WTC11 (cell line): ENCODE data around the gene DMD. TPM values are rescaled to one million over a fixed set of nuclear protein-coding genes. Genes with fewer than 3 reads are reported as not detected.

Experiments used
- ATAC-seq: fragments of 200-7000 bp; cut with Tn5 transposase; 2 replicates; pipeline ENCODE4 v1.10.0; 2021; ENCODE audit warnings: mild to moderate bottlenecking, moderate library complexity
- CTCF ChIA-PET: fragments of 300-600 bp; sonication (Branson Sonifier 250); formaldehyde crosslinking; loops from one replicate; lab custom pipeline; 2021; ENCODE audit warnings: antibody characterized with exemption; lab: Charles Lee
- POLR2A ChIA-PET: fragments of 350-600 bp; sonication (Branson Sonifier 250); formaldehyde crosslinking; loops from one replicate; lab custom pipeline; 2021; ENCODE audit warnings: antibody characterized with exemption; lab: Charles Lee
- DNase-seq: peaks from one replicate; pipeline ENCODE4 v3.0.0; 2021; ENCODE audit warnings: low spot score
- H3K27ac Mint-ChIP-seq: 2 replicates; pipeline ENCODE4 v1.8.0; 2021; ENCODE audit warnings: mixed read lengths
- H3K27me3 Mint-ChIP-seq: 2 replicates; pipeline ENCODE4 v1.8.0; 2021; ENCODE audit warnings: low read depth, mild to moderate bottlenecking, moderate library complexity, mixed read lengths
- H3K36me3 Mint-ChIP-seq: 2 replicates; pipeline ENCODE4 v1.8.0; 2021; ENCODE audit warnings: mixed read lengths
- H3K4me1 Mint-ChIP-seq: 2 replicates; pipeline ENCODE4 v1.8.0; 2022; ENCODE audit warnings: mixed read lengths
- H3K4me3 Mint-ChIP-seq: 2 replicates; pipeline ENCODE4 v1.8.0; 2021; ENCODE audit warnings: mild to moderate bottlenecking, moderate library complexity, mixed read lengths
- H3K9me3 Mint-ChIP-seq: 2 replicates; pipeline ENCODE4 v1.8.0; 2021; ENCODE audit warnings: mixed read lengths
- ESRRA ChIP-seq: sonication (generic); formaldehyde crosslinking; IDR thresholded peaks from 2 replicates; pipeline ENCODE4 v1.8.1; 2022; ENCODE audit warnings: mild to moderate bottlenecking, missing genetic modification reagents, borderline replicate concordance
- FOXJ3 ChIP-seq: sonication (generic); formaldehyde crosslinking; IDR thresholded peaks from 2 replicates; pipeline ENCODE4 v1.9.0; 2021; ENCODE audit warnings: missing genetic modification reagents, mild to moderate bottlenecking, borderline replicate concordance
- FOXP1 ChIP-seq: sonication (generic); formaldehyde crosslinking; IDR thresholded peaks from 2 replicates; pipeline ENCODE4 v1.8.0; 2022; ENCODE audit warnings: missing genetic modification reagents, mild to moderate bottlenecking, moderate library complexity, borderline replicate concordance
- GABPB1 ChIP-seq: sonication (generic); formaldehyde crosslinking; IDR thresholded peaks from 2 replicates; pipeline ENCODE4 v1.8.1; 2023; ENCODE audit warnings: mild to moderate bottlenecking, missing genetic modification reagents
- NFYB ChIP-seq: sonication (generic); formaldehyde crosslinking; conservative IDR thresholded peaks from 2 replicates; pipeline ENCODE4 v1.8.0; 2022; ENCODE audit warnings: low read depth, missing genetic modification reagents
- TCF7 ChIP-seq: sonication (generic); formaldehyde crosslinking; IDR thresholded peaks from 2 replicates; pipeline ENCODE4 v1.8.0; 2022; ENCODE audit warnings: mild to moderate bottlenecking, low read depth, missing genetic modification reagents, moderate library complexity
- ZBTB21 ChIP-seq: sonication (generic); formaldehyde crosslinking; IDR thresholded peaks from 2 replicates; pipeline ENCODE4 v1.8.1; 2023; ENCODE audit warnings: mild to moderate bottlenecking, missing genetic modification reagents, borderline replicate concordance
- ZNF121 ChIP-seq: sonication (generic); formaldehyde crosslinking; IDR thresholded peaks from 2 replicates; pipeline ENCODE4 v1.8.0; 2023; ENCODE audit warnings: missing genetic modification reagents
- ZNF219 ChIP-seq: sonication (generic); formaldehyde crosslinking; IDR thresholded peaks from 2 replicates; pipeline ENCODE4 v1.8.0; 2023; ENCODE audit warnings: missing genetic modification reagents, mild to moderate bottlenecking, borderline replicate concordance
- ZNF423 ChIP-seq: fragments of 250-450 bp; sonication (Bioruptor Pico); IDR thresholded peaks from 2 replicates; pipeline ENCODE4 v2.1.2; 2022; ENCODE audit warnings: mild to moderate bottlenecking, moderate library complexity
- total RNA-seq: library from RNA; stranded (reverse); gene quantifications from 3 replicates; pipeline ENCODE4 v1.2.3, GENCODE V29; 2021
- TF ChIP-seq, protein P1 (sequence below): fragments of 250-450 bp; sonication (Bioruptor Pico); IDR thresholded peaks from 2 replicates; pipeline ENCODE4 v1.9.0; 2021; ENCODE audit warnings: mild to moderate bottlenecking
- TF ChIP-seq, protein P2 (sequence below): sonication (generic); formaldehyde crosslinking; IDR thresholded peaks from 2 replicates; pipeline ENCODE4 v1.8.1; 2022; ENCODE audit warnings: mild to moderate bottlenecking, missing genetic modification reagents, moderate library complexity, borderline replicate concordance
- TF ChIP-seq, protein P3 (sequence below): sonication (generic); formaldehyde crosslinking; conservative IDR thresholded peaks from 2 replicates; pipeline ENCODE4 v1.8.1; 2023; ENCODE audit warnings: mild to moderate bottlenecking, low read depth, missing genetic modification reagents, moderate library complexity
- TF ChIP-seq, protein P4 (sequence below): fragments of 250-450 bp; sonication (Bioruptor Pico); IDR thresholded peaks from 2 replicates; pipeline ENCODE4 v1.9.0; 2021; ENCODE audit warnings: mild to moderate bottlenecking
- TF ChIP-seq, protein P5 (sequence below): fragments of 250-450 bp; sonication (Bioruptor Pico); IDR thresholded peaks from 2 replicates; pipeline ENCODE4 v1.9.0; 2021; ENCODE audit warnings: moderate library complexity, mild to moderate bottlenecking, inconsistent platforms, borderline replicate concordance
- TF ChIP-seq, protein P6 (sequence below): sonication (generic); formaldehyde crosslinking; IDR thresholded peaks from 2 replicates; pipeline ENCODE4 v1.8.0; 2022; ENCODE audit warnings: mild to moderate bottlenecking, missing genetic modification reagents
- TF ChIP-seq, protein P7 (sequence below): sonication (generic); formaldehyde crosslinking; IDR thresholded peaks from 2 replicates; pipeline ENCODE4 v1.8.1; 2022; ENCODE audit warnings: low read depth, missing genetic modification reagents, borderline replicate concordance
- TF ChIP-seq, protein P8 (sequence below): sonication (generic); formaldehyde crosslinking; IDR thresholded peaks from 2 replicates; pipeline ENCODE4 v1.8.0; 2023; ENCODE audit warnings: mild to moderate bottlenecking, missing genetic modification reagents

Gene DMD
- total RNA-seq, 1 experiment from 2014 or later: 9.1 TPM

DNA sequence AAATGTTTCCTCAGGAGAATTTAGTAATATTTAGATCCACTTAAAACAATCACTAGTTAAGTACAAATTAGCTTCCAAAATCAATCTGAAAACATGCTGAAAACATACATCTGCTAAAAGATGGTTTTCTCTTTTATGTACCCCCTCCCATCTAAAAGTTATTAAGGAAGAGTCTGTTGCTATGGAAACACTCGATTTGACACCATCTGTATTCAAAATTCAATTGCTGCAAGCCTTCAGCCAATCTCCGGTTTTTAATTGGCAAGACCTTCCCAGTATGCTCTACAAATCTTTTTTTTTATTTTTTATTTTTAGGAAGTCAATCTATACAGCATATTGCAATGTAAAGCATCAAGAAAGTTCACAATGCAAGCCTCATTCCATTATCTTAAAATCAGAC, 1500.2 kb downstream of the DMD start:
- ATAC-seq (no peak), DNase-seq (no peak)
- TF ChIP-seq, protein P1, sequence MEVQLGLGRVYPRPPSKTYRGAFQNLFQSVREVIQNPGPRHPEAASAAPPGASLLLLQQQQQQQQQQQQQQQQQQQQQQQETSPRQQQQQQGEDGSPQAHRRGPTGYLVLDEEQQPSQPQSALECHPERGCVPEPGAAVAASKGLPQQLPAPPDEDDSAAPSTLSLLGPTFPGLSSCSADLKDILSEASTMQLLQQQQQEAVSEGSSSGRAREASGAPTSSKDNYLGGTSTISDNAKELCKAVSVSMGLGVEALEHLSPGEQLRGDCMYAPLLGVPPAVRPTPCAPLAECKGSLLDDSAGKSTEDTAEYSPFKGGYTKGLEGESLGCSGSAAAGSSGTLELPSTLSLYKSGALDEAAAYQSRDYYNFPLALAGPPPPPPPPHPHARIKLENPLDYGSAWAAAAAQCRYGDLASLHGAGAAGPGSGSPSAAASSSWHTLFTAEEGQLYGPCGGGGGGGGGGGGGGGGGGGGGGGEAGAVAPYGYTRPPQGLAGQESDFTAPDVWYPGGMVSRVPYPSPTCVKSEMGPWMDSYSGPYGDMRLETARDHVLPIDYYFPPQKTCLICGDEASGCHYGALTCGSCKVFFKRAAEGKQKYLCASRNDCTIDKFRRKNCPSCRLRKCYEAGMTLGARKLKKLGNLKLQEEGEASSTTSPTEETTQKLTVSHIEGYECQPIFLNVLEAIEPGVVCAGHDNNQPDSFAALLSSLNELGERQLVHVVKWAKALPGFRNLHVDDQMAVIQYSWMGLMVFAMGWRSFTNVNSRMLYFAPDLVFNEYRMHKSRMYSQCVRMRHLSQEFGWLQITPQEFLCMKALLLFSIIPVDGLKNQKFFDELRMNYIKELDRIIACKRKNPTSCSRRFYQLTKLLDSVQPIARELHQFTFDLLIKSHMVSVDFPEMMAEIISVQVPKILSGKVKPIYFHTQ: no peak
- no peak for TF ChIP-seq GABPB1 (CRISPR knock-in tag)
- no peak for TF ChIP-seq FOXJ3 (CRISPR knock-in tag)
- TF ChIP-seq, protein P2, sequence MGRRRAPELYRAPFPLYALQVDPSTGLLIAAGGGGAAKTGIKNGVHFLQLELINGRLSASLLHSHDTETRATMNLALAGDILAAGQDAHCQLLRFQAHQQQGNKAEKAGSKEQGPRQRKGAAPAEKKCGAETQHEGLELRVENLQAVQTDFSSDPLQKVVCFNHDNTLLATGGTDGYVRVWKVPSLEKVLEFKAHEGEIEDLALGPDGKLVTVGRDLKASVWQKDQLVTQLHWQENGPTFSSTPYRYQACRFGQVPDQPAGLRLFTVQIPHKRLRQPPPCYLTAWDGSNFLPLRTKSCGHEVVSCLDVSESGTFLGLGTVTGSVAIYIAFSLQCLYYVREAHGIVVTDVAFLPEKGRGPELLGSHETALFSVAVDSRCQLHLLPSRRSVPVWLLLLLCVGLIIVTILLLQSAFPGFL (CRISPR knock-in tag): no peak
- TF ChIP-seq TCF7 (CRISPR knock-in tag): no peak
- TF ChIP-seq ZNF121 (CRISPR knock-in tag): no peak
- TF ChIP-seq, protein P3, sequence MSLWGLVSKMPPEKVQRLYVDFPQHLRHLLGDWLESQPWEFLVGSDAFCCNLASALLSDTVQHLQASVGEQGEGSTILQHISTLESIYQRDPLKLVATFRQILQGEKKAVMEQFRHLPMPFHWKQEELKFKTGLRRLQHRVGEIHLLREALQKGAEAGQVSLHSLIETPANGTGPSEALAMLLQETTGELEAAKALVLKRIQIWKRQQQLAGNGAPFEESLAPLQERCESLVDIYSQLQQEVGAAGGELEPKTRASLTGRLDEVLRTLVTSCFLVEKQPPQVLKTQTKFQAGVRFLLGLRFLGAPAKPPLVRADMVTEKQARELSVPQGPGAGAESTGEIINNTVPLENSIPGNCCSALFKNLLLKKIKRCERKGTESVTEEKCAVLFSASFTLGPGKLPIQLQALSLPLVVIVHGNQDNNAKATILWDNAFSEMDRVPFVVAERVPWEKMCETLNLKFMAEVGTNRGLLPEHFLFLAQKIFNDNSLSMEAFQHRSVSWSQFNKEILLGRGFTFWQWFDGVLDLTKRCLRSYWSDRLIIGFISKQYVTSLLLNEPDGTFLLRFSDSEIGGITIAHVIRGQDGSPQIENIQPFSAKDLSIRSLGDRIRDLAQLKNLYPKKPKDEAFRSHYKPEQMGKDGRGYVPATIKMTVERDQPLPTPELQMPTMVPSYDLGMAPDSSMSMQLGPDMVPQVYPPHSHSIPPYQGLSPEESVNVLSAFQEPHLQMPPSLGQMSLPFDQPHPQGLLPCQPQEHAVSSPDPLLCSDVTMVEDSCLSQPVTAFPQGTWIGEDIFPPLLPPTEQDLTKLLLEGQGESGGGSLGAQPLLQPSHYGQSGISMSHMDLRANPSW: no peak
- TF ChIP-seq ZBTB21 (CRISPR knock-in tag): no peak
- no peak for TF ChIP-seq FOXP1
- Mint-ChIP-seq H3K9me3 (no peaks in the 10 kb centered on the region), H3K27ac (no peak overlapping the region), H3K36me3 (no peaks in the 10 kb centered on the region), H3K4me3 (no peak overlapping the region), H3K4me1 (no peaks in the 10 kb centered on the region), H3K27me3 (peaks cover 4% of the 10 kb centered on the region; the same call in 1 of the 2 replicates)
- CTCF ChIA-PET: no interaction called here
- POLR2A ChIA-PET: no interaction called here

DNA sequence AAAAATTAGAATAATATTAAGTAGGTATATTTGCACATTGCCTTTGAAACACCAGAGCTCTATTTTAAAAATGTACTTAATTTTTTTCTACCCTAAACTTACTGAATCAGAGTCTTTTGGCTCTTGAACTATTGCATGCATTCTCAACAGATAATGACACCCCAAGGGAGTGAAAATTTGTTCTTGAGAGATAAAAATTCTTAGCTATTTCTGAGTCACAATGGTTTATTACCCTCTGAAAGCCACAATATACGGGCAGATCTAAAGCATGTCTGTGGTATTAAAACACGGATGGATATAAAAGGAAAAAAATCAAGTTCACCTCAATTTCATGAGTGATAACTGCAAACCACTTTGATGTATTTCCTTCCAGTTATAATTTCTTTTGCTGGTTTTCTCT, 1503.2 kb downstream of the DMD start:
- CTCF ChIA-PET: no interaction called here
- POLR2A ChIA-PET: no interaction called here
- Mint-ChIP-seq H3K4me1 (no peaks in the 10 kb centered on the region), H3K27me3 (peaks cover under 1% of the 10 kb centered on the region; the same call in 1 of the 2 replicates), H3K9me3 (no peaks in the 10 kb centered on the region), H3K27ac (no peak overlapping the region), H3K36me3 (no peaks in the 10 kb centered on the region), H3K4me3 (no peak overlapping the region)
- ATAC-seq (no peak), DNase-seq (no peak)
- TF ChIP-seq, protein P1: no peak
- TF ChIP-seq NFYB (CRISPR knock-in tag) (no peak), ESRRA (CRISPR knock-in tag) (no peak), ZNF219 (no peak), ZNF423 (CRISPR knock-in tag) (no peak)
- TF ChIP-seq, protein P4, sequence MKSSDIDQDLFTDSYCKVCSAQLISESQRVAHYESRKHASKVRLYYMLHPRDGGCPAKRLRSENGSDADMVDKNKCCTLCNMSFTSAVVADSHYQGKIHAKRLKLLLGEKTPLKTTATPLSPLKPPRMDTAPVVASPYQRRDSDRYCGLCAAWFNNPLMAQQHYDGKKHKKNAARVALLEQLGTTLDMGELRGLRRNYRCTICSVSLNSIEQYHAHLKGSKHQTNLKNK (CRISPR knock-in tag): no peak
- TF ChIP-seq, protein P5, sequence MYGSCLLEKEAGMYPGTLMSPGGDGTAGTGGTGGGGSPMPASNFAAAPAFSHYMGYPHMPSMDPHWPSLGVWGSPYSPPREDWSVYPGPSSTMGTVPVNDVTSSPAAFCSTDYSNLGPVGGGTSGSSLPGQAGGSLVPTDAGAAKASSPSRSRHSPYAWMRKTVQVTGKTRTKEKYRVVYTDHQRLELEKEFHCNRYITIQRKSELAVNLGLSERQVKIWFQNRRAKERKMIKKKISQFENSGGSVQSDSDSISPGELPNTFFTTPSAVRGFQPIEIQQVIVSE (CRISPR knock-in tag): no peak
- TF ChIP-seq, protein P6, sequence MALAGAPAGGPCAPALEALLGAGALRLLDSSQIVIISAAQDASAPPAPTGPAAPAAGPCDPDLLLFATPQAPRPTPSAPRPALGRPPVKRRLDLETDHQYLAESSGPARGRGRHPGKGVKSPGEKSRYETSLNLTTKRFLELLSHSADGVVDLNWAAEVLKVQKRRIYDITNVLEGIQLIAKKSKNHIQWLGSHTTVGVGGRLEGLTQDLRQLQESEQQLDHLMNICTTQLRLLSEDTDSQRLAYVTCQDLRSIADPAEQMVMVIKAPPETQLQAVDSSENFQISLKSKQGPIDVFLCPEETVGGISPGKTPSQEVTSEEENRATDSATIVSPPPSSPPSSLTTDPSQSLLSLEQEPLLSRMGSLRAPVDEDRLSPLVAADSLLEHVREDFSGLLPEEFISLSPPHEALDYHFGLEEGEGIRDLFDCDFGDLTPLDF (CRISPR knock-in tag): no peak
- TF ChIP-seq, protein P7, sequence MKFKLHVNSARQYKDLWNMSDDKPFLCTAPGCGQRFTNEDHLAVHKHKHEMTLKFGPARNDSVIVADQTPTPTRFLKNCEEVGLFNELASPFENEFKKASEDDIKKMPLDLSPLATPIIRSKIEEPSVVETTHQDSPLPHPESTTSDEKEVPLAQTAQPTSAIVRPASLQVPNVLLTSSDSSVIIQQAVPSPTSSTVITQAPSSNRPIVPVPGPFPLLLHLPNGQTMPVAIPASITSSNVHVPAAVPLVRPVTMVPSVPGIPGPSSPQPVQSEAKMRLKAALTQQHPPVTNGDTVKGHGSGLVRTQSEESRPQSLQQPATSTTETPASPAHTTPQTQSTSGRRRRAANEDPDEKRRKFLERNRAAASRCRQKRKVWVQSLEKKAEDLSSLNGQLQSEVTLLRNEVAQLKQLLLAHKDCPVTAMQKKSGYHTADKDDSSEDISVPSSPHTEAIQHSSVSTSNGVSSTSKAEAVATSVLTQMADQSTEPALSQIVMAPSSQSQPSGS: no peak
- TF ChIP-seq, protein P8, sequence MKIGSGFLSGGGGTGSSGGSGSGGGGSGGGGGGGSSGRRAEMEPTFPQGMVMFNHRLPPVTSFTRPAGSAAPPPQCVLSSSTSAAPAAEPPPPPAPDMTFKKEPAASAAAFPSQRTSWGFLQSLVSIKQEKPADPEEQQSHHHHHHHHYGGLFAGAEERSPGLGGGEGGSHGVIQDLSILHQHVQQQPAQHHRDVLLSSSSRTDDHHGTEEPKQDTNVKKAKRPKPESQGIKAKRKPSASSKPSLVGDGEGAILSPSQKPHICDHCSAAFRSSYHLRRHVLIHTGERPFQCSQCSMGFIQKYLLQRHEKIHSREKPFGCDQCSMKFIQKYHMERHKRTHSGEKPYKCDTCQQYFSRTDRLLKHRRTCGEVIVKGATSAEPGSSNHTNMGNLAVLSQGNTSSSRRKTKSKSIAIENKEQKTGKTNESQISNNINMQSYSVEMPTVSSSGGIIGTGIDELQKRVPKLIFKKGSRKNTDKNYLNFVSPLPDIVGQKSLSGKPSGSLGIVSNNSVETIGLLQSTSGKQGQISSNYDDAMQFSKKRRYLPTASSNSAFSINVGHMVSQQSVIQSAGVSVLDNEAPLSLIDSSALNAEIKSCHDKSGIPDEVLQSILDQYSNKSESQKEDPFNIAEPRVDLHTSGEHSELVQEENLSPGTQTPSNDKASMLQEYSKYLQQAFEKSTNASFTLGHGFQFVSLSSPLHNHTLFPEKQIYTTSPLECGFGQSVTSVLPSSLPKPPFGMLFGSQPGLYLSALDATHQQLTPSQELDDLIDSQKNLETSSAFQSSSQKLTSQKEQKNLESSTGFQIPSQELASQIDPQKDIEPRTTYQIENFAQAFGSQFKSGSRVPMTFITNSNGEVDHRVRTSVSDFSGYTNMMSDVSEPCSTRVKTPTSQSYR (CRISPR knock-in tag): no peak
